ENCODE measurements around the gene KCNAB2.

GRCh38 chr1:6025269-6026094 lies 20.2 kb upstream of the KCNAB2 start:
- TF ChIP-seq ZNF121 (CRISPR knock-in tag; IDR thresholded peaks at IDR 0.05) (no peak), USF2 (CRISPR knock-in tag; IDR thresholded peaks at IDR 0.05) (no peak), CTCF (IDR thresholded peaks at IDR 0.05) (no peak), NR1H2 (CRISPR knock-in tag; IDR thresholded peaks at IDR 0.05) (no peak), ATF3 (CRISPR knock-in tag; conservative IDR thresholded peaks at IDR 0.05) (no peak), SOX15 (CRISPR knock-in tag; IDR thresholded peaks at IDR 0.05) (no peak), TCF7 (CRISPR knock-in tag; IDR thresholded peaks at IDR 0.05; ENCODE audit: low read depth) (no peak), MAX (CRISPR knock-in tag; IDR thresholded peaks at IDR 0.05) (no peak), AFF4 (CRISPR knock-in tag; IDR thresholded peaks at IDR 0.05; ENCODE audit: borderline replicate concordance) (no peak), PREB (CRISPR knock-in tag; IDR thresholded peaks at IDR 0.05; ENCODE audit: borderline replicate concordance) (no peak), NR2C2 (CRISPR knock-in tag; IDR thresholded peaks at IDR 0.05) (no peak), SMAD3 (CRISPR knock-in tag; IDR thresholded peaks at IDR 0.05; ENCODE audit: borderline replicate concordance) (no peak), FOXJ3 (CRISPR knock-in tag; IDR thresholded peaks at IDR 0.05; ENCODE audit: borderline replicate concordance) (no peak), ZBTB43 (CRISPR knock-in tag; IDR thresholded peaks at IDR 0.05) (no peak)

Measured in WTC11 (cell line).